ENCODE data around the gene EYA4.

Gene EYA4

DNA sequence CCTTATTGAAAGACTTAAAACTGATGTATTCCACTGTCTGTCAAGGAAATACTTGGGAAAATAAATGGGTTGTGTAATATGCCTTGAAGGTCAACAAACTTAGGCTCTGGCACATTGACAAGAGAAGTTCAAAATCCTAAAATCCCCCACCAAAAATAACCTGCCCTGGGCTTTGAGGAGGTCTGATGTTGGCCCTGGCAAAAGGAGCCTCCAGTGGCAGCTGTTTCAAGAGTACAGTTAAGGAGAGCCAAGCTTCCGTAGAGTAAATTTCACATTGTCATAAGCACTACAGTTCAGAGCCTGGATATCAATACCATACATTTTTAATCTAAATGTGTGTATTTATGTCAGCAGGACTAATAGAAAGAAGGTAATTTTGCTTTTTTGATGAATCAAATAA is 282.7 kb downstream of the EYA4 start:
- Histone ChIP-seq H3K27ac (no peak overlapping the region), H3K36me3 (no peaks in the 10 kb centered on the region), H3K9me3 (no peaks in the 10 kb centered on the region), H3K27me3 (no peaks in the 10 kb centered on the region), H3K4me3 (ENCODE audit: low read depth in 1 of 2, low read length in 1 of 2) (no peak overlapping the region), H3K4me1 (ENCODE audit: control insufficient read depth in 1 of 2, insufficient read depth in 1 of 2, low read depth in 1 of 2, low read length in 1 of 2) (no peaks in the 10 kb centered on the region)
- no peak for TF ChIP-seq CTCF (IDR thresholded peaks at IDR 0.05)

GRCh38 chr6:133526436-133526835 is 285.3 kb downstream of the EYA4 start:
- H3K4me1 ChIP-seq (ENCODE audit: control insufficient read depth in 1 of 2, insufficient read depth in 1 of 2, low read depth in 1 of 2, low read length in 1 of 2), result no peaks in the 10 kb centered on the region
- H3K27ac ChIP-seq, result no peak overlapping the region
- H3K4me3 ChIP-seq (ENCODE audit: low read depth in 1 of 2, low read length in 1 of 2), result no peak overlapping the region
- no peaks in the 10 kb centered on the region for H3K36me3 ChIP-seq
- no peaks in the 10 kb centered on the region for H3K9me3 ChIP-seq
- TF ChIP-seq CTCF (IDR thresholded peaks at IDR 0.05), result no peak
- H3K27me3 ChIP-seq, result no peaks in the 10 kb centered on the region

DNA sequence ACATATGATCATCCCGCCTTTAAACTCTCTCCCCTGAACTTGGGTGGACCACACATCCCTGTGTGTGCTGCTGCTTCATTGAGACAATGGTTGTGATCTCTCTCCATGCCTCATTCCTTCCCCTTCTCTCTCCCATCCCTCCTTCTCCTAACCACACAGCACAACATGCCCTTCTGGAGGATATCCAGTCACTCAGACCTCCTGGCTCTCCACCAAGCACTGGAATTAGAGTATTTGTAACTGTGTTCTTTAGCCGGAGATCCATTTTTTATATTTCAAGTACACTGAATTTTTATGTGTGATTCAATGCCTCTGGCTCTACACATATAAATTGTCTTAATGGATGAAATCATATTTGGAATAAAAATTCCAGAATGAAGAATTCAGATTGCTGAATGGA is 287.4 kb downstream of the EYA4 start:
- H3K9me3 ChIP-seq, result no peaks in the 10 kb centered on the region
- TF ChIP-seq CTCF (IDR thresholded peaks at IDR 0.05), result no peak
- no peak overlapping the region for H3K27ac ChIP-seq
- H3K36me3 ChIP-seq, result no peaks in the 10 kb centered on the region
- no peak overlapping the region for H3K4me3 ChIP-seq (ENCODE audit: low read depth in 1 of 2, low read length in 1 of 2)
- H3K27me3 ChIP-seq, result no peaks in the 10 kb centered on the region
- no peaks in the 10 kb centered on the region for H3K4me1 ChIP-seq (ENCODE audit: control insufficient read depth in 1 of 2, insufficient read depth in 1 of 2, low read depth in 1 of 2, low read length in 1 of 2)

DNA sequence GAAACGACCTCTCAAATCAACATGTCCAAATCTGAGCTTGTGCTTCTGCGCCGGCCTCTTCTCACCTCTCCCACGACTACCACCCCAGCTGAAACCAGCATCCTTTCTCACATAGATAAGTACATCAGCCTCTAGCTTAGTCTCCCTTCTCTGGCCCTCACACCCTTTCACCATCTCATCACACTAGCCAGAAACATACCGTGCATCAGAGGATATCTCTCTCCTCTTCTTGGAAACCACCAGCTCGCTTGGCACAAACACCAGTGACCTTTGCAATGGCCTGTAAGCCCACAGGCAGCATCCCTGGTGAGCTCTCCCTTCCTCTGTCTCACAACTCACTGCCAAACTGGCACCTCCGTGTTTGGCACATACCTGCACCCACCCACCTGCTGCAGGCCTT is 291.8 kb downstream of the EYA4 start:
- Histone ChIP-seq H3K4me3 (ENCODE audit: low read depth in 1 of 2, low read length in 1 of 2) (no peak overlapping the region), H3K4me1 (ENCODE audit: control insufficient read depth in 1 of 2, insufficient read depth in 1 of 2, low read depth in 1 of 2, low read length in 1 of 2) (no peaks in the 10 kb centered on the region), H3K27ac (no peak overlapping the region), H3K27me3 (no peaks in the 10 kb centered on the region), H3K9me3 (no peaks in the 10 kb centered on the region), H3K36me3 (no peaks in the 10 kb centered on the region)
- TF ChIP-seq CTCF (IDR thresholded peaks at IDR 0.05), result no peak

GRCh38 chr6:133539502-133540259 is 298.5 kb downstream of the EYA4 start:
- no peak for TF ChIP-seq CTCF (IDR thresholded peaks at IDR 0.05)
- Histone ChIP-seq H3K4me3 (ENCODE audit: low read depth in 1 of 2, low read length in 1 of 2) (no peak overlapping the region), H3K27me3 (no peaks in the 10 kb centered on the region), H3K4me1 (ENCODE audit: control insufficient read depth in 1 of 2, insufficient read depth in 1 of 2, low read depth in 1 of 2, low read length in 1 of 2) (no peaks in the 10 kb centered on the region), H3K9me3 (no peaks in the 10 kb centered on the region), H3K27ac (no peak overlapping the region), H3K36me3 (no peaks in the 10 kb centered on the region)

Data from neutrophil (primary cell).